GM10266 (cell line): ENCODE results near the gene RNF19B.

ENCODE experiments used
- DNase-seq: peaks from one replicate; pipeline ENCODE4 v3.0.0; 2012; ENCODE audit errors: extremely low spot score
- CTCF ChIP-seq: IDR thresholded peaks from 2 replicates; pipeline ENCODE4 v1.5.1; 2012; ENCODE audit warnings: mild to moderate bottlenecking, low read depth; ENCODE audit not compliant: control insufficient read depth, insufficient read depth; ENCODE audit errors: missing control alignments

Gene RNF19B

GRCh38 chr1:32984455-32985171 is 20.0 kb upstream of the RNF19B start:
- no peak for DNase-seq
- no peak for TF ChIP-seq CTCF

DNA sequence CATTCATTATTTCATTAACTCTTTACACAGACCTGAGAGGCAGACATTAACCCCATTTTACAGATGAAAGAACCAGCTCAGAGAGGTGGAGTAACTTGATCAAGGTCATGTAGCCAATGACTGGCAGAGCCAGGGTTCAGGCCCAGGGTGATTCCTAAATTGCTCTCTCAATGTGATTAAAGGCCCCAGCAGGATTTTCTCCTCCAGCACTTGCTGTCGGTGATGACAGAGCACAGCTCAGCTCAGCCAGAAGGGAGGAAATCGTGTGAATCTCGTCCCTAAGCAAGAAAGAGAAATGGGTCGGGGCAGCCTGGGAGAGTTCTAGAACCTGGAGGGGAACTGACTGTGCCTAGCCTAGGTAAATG is 19.5 kb upstream of the RNF19B start:
- TF ChIP-seq CTCF = no peak
- DNase-seq = no peak

- no peak for DNase-seq
- TF ChIP-seq CTCF = no peak
Observed at GRCh38 chr1:32983020-32983419, 18.4 kb upstream of the RNF19B start.

DNA sequence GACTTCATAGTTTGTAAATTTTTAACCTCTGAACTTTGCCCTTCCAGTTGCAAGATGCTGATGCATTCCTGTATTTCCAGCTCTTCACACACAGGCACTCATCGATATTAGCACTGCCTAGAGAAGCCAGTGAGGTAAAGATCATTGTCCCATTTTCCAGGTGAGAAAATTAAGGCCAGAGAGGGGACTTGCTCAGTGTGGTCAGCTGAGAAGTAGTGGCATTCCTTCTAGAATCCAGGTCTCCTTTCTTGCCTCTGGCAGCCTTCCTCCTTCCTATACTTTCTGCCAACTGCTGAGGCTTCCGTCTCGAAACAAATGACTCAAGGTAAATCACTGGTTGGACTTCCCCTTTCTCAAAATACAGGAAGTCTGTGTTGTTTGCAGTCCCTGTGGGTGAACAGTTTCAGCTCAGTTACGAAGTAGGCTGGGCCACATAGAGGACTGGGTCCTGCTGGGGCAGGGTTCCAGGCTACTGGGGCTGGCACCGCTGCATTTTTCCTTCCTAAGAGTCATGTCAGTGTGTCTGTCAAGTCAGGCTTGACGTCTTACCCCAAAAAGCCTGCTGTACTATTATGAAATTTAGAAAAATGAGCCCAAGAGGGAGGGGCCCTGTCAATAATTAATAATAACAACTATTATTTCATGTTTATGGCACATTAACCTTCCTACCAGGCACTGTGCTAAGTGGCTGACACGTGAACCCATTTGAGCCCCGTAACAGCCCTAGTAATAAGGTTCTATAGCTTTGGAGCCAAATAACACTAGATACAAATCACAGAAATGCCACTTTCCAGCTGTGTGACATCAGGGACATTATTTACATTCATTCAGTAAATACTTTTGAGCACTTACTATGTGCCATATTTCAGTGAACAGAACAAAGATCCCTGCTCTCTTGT is 16.6 kb upstream of the RNF19B start:
- DNase-seq = peak; percentile 83

GRCh38 chr1:32980080-32980479 is 15.5 kb upstream of the RNF19B start:
- no peak for TF ChIP-seq CTCF
- DNase-seq = no peak

More for the DNA sequence above, 16.6 kb upstream of the RNF19B start:
- TF ChIP-seq CTCF = no peak

GRCh38 chr1:32978854-32979253 is 14.2 kb upstream of the RNF19B start:
- DNase-seq = no peak
- no peak for TF ChIP-seq CTCF
